ENCODE measurements around the gene PREPL.

The PREPL gene

GRCh38 chr2:44291281-44292248 is 69.7 kb downstream of the PREPL start (continued):
- no peak for TF ChIP-seq ZNF677 (tag by site-specific recombination; IDR thresholded peaks at IDR 0.05)
- TF ChIP-seq ZNF555 (tag by site-specific recombination; conservative IDR thresholded peaks at IDR 0.05) = no peak
- no peak for TF ChIP-seq WT1 (tag by site-specific recombination; IDR thresholded peaks at IDR 0.05)
- TF ChIP-seq, protein P1, sequence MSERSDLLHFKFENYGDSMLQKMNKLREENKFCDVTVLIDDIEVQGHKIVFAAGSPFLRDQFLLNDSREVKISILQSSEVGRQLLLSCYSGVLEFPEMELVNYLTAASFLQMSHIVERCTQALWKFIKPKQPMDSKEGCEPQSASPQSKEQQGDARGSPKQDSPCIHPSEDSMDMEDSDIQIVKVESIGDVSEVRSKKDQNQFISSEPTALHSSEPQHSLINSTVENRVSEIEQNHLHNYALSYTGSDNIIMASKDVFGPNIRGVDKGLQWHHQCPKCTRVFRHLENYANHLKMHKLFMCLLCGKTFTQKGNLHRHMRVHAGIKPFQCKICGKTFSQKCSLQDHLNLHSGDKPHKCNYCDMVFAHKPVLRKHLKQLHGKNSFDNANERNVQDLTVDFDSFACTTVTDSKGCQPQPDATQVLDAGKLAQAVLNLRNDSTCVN (tag by site-specific recombination; optimal IDR thresholded peaks at IDR 0.05) = no peak
- TF ChIP-seq ZNF292 (tag by site-specific recombination; IDR thresholded peaks at IDR 0.05; ENCODE audit: borderline replicate concordance, low read depth) = no peak
- TF ChIP-seq GLIS1 (tag by site-specific recombination; IDR thresholded peaks at IDR 0.05) = peak; percentile 77
- TF ChIP-seq ZNF146 (tag by site-specific recombination; IDR thresholded peaks at IDR 0.05) = no peak
- no peak for TF ChIP-seq ZNF544 (tag by site-specific recombination; IDR thresholded peaks at IDR 0.05)
- TF ChIP-seq ZNF830 (tag by site-specific recombination; IDR thresholded peaks at IDR 0.05; ENCODE audit: low read depth) = no peak
- TF ChIP-seq SETDB1 (IDR thresholded peaks at IDR 0.05; ENCODE audit: insufficient read length, low read length) = no peak
- peak; percentile 65 for TF ChIP-seq ZNF654 (tag by site-specific recombination; IDR thresholded peaks at IDR 0.05; ENCODE audit: low read depth)
- TF ChIP-seq ZFP37 (tag by site-specific recombination; IDR thresholded peaks at IDR 0.05) = no peak
- no peak for TF ChIP-seq ZNF76 (tag by site-specific recombination; IDR thresholded peaks at IDR 0.05; ENCODE audit: borderline replicate concordance, low read depth)
- TF ChIP-seq ZBTB1 (tag by site-specific recombination; IDR thresholded peaks at IDR 0.05) = no peak
- TF ChIP-seq ZNF48 (tag by site-specific recombination; IDR thresholded peaks at IDR 0.05) = no peak
- TF ChIP-seq PRDM2 (tag by site-specific recombination; IDR thresholded peaks at IDR 0.05; ENCODE audit: borderline replicate concordance) = no peak
- TF ChIP-seq IKZF3 (tag by site-specific recombination; IDR thresholded peaks at IDR 0.05) = no peak
- no peak for TF ChIP-seq ZNF777 (tag by site-specific recombination; IDR thresholded peaks at IDR 0.05; ENCODE audit: borderline replicate concordance)
- no peak for TF ChIP-seq ZNF624 (tag by site-specific recombination; IDR thresholded peaks at IDR 0.05)
- TF ChIP-seq EGR2 (tag by site-specific recombination; IDR thresholded peaks at IDR 0.05; ENCODE audit: low read depth) = peak; percentile 27; the same call in 1 of the 2 replicates
- no peak for TF ChIP-seq ZNF239 (tag by site-specific recombination; IDR thresholded peaks at IDR 0.05)
- no peak for TF ChIP-seq ZNF274 (IDR thresholded peaks at IDR 0.05; ENCODE audit: low read length)
- no peak for TF ChIP-seq ZNF274 (tag by site-specific recombination; IDR thresholded peaks at IDR 0.05; ENCODE audit: borderline replicate concordance)
